GM12801 (cell line): ENCODE measurements around the gene CHRNG.

Experiments
- TF ChIP-seq, protein P1 (sequence below): IDR thresholded peaks from one replicate; pipeline ENCODE4 v1.5.1; 2011; ENCODE audit warnings: control low read depth; ENCODE audit not compliant: insufficient read length; ENCODE audit errors: extremely low read depth

The CHRNG gene

GRCh38 chr2:232539298-232540231 is at the start of gene CHRNG:
Gene CHRNG, plus strand, starts transcription at chr2:232539692. Its CDS starts 56 bp downstream, at chr2:232539748.
- TF ChIP-seq, protein P1, sequence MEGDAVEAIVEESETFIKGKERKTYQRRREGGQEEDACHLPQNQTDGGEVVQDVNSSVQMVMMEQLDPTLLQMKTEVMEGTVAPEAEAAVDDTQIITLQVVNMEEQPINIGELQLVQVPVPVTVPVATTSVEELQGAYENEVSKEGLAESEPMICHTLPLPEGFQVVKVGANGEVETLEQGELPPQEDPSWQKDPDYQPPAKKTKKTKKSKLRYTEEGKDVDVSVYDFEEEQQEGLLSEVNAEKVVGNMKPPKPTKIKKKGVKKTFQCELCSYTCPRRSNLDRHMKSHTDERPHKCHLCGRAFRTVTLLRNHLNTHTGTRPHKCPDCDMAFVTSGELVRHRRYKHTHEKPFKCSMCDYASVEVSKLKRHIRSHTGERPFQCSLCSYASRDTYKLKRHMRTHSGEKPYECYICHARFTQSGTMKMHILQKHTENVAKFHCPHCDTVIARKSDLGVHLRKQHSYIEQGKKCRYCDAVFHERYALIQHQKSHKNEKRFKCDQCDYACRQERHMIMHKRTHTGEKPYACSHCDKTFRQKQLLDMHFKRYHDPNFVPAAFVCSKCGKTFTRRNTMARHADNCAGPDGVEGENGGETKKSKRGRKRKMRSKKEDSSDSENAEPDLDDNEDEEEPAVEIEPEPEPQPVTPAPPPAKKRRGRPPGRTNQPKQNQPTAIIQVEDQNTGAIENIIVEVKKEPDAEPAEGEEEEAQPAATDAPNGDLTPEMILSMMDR, result no peak

DNA sequence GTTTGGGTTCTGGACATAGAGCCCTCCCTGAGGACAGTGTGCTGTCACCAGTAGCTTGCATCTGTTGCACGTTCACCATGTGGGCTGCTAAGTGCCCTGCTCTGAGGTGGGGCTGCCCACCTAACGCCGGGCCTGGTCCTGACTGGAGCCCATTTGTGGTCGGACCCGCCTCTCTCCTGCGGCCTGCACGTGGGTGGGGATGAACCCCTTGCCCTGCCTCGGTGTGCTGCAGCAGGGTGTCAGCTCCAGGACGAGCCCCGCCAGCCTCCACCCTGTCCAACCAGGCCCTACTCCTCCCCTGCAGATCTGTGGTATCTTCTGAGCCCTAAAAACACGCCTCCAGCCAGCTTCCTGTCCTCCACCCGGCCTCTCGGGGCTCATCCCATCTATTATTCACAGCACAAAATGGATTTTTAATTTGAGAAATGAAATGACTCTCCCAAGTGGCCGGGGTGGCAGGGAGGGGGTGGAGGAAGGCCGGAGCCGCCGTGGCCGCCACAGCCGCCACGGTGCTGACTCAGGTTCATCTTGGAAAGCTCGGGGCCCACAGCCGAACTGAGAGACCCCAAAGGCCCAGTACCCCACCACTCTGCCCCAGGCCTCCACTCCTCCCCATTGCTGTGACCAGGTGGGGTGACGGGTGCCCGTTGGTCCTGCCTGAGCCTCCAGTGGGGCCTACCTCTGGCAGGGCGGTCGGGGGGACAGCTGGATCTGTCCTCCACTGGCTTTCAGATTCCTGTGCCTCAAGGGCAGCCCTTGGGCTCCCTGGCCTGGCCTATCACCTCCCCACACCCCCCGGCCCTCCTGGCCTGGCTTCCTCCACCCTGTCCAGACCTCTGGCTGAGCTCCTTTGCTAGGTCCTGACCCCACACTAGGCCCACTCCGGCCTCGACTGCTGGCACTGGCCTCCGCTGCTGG is 49.0 kb upstream of the CHRNG start:
- TF ChIP-seq, protein P1, result no peak

DNA sequence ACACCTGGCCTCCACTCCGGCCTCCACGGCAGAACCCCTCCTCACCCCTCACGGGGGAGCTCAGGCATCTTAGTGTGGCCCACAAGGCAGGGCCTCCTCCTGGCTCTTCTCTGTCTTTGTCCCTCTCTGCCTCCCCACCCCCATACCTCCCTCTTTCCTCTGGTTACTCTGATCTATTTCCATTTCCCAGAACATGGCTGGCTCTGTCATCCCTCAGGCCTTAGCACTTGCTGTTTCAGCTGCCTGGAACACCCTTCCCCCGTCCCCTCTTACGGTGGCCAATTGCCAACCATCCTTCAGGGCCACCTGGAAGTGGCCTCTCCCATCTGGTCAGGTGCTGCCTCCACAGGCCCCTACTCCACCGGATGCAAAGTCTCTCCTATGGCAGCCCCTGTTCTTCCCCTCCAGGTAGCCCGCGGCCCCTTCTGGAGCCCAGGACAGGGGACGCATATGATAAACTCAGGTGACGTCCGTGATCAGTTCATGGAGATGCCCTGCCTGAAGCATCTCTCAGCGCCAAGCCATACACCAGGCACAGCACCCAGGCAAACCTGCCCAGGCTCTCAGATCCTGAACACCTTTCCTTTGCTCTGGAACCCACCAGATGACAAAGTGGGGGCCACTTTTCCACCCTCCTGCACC is 48.2 kb upstream of the CHRNG start:
- TF ChIP-seq, protein P1, result no peak

- TF ChIP-seq, protein P1, result no peak
These were observed 47.1 kb upstream of the CHRNG start for GRCh38 chr2:232492236-232492848.

- TF ChIP-seq, protein P1, result no peak
These were observed 46.4 kb upstream of the CHRNG start for GRCh38 chr2:232492963-232493700.

DNA sequence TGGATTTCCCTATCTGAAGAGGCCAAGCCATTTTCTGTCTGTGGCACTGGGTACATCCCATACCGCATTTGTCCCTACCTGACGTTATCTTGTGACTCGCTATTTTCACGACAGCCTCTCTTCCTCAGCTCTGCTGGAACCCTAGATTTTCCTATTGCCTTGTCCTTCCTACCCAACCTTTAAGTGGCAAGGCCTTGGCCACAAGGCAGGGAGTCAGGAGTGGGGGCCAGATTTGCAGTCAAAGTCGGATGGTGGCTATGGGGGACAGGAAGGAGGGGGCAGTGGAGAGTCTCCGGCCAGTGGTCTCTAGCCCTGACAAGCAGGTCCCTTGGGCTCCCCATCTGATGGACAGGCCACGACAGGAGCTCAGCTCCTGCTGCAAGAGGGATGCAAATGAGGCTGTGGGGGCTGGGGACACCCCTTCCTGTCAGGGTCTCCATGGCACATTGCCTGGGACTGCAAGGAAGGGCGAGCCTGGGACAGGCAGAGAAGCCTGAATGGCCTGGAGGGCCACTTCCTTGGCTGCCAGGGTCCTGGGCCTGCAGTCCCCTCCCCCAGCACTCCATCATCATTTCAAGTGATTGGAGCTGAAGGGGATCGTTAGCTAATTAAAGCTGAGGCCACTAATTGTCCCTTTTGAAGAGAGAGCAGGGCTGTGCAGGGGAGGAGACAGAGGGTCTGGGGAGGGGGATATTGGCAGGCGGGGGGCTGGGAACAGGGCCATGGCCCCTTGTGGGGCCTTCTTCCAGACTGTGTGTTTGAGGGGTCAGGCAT is 45.6 kb upstream of the CHRNG start:
- TF ChIP-seq, protein P1, result no peak
